Fibroblast of lung (primary cell): ENCODE measurements around the gene HSF4. TPM values are rescaled to one million over a fixed set of nuclear protein-coding genes. Genes with fewer than 3 reads are reported as not detected.

Source experiments
- DNase-seq, 2 donors: peaks; one replicate each; pipeline versions ENCODE4 v3.0.0 to v3.0.0-alpha.2; 2010; ENCODE audit warnings: low read depth in 2 of 2
- H2AFZ ChIP-seq: 2 replicates; pipeline ENCODE4 v1.5.1; 2012; ENCODE audit warnings: low read length, control low read depth, inconsistent platforms
- H3K27ac ChIP-seq: 2 replicates; pipeline ENCODE4 v1.5.1; 2011; ENCODE audit warnings: low read length, control low read depth; ENCODE audit not compliant: insufficient read depth
- H3K27me3 ChIP-seq: 2 replicates; pipeline ENCODE4 v1.5.1; 2011; ENCODE audit warnings: mild to moderate bottlenecking, low read length; ENCODE audit not compliant: control insufficient read depth, insufficient read depth
- H3K36me3 ChIP-seq: 2 replicates; pipeline ENCODE4 v1.5.1; 2011; ENCODE audit warnings: low read length; ENCODE audit not compliant: control insufficient read depth, insufficient read depth
- H3K4me1 ChIP-seq: 2 replicates; pipeline ENCODE4 v1.5.1; 2011; ENCODE audit warnings: low read length; ENCODE audit not compliant: control insufficient read depth, insufficient read depth; ENCODE audit errors: extremely low read depth
- H3K4me2 ChIP-seq: 2 replicates; pipeline ENCODE4 v1.5.1; 2011; ENCODE audit warnings: low read length, control low read depth; ENCODE audit not compliant: insufficient read depth; ENCODE audit errors: extremely low read depth
- H3K4me3 ChIP-seq, 4 experiments: fragments of 200-600 bp in 1 of 4; sonication (generic) in 1 of 4; replicated peaks in 1 of 4; 2 replicates each; pipeline ENCODE4 v1.5.1; 2011 to 2016; ENCODE audit warnings: low read length in 4 of 4, low read depth in 3 of 4, mild to moderate bottlenecking in 3 of 4, control low read depth in 2 of 4, inconsistent platforms in 1 of 4, mixed read lengths in 1 of 4; ENCODE audit not compliant: insufficient read depth in 1 of 4; ENCODE audit errors: control extremely low read depth in 1 of 4
- H3K79me2 ChIP-seq: 2 replicates; pipeline ENCODE4 v1.5.1; 2012; ENCODE audit warnings: mild to moderate bottlenecking, low read length, inconsistent platforms; ENCODE audit not compliant: control insufficient read depth, insufficient read depth
- H3K9ac ChIP-seq: 2 replicates; pipeline ENCODE4 v1.5.1; 2011; ENCODE audit warnings: mild to moderate bottlenecking, low read length, control low read depth; ENCODE audit not compliant: insufficient read depth
- H3K9me3 ChIP-seq: 2 replicates; pipeline ENCODE4 v1.5.1; 2012; ENCODE audit warnings: low read depth, low read length; ENCODE audit not compliant: control insufficient read depth, insufficient read depth
- H4K20me1 ChIP-seq: 2 replicates; pipeline ENCODE4 v1.5.1; 2011; ENCODE audit warnings: low read length; ENCODE audit not compliant: control insufficient read depth, insufficient read depth; ENCODE audit errors: extremely low read depth
- CTCF ChIP-seq, 2 donors: IDR thresholded peaks in 1 of 2; conservative IDR thresholded peaks in 1 of 2; 1 replicate in 1 of 2; 2 replicates in 1 of 2; pipeline ENCODE4 v1.5.1; 2011 to 2012; ENCODE audit warnings: low read length in 2 of 2, control low read depth in 1 of 2, inconsistent platforms in 1 of 2, low read depth in 1 of 2, mild to moderate bottlenecking in 1 of 2
- EZH2 ChIP-seq: IDR thresholded peaks from 2 replicates; pipeline ENCODE4 v1.5.1; 2012; ENCODE audit warnings: low read length, control low read depth, mild to moderate bottlenecking; ENCODE audit errors: missing control alignments
- polyA plus RNA-seq, 2 donors: library from polyadenylated mRNA; depleted of rRNA in 1 of 2; stranded (reverse) in 1 of 2; unstranded in 1 of 2; fragments of >200 nt; gene quantifications; 2 replicates each; pipeline ENCODE4 v1.2.1, GENCODE V29; 2011 to 2012; ENCODE audit warnings: missing spikeins in 1 of 2
- total RNA-seq: library from RNA; depleted of rRNA; stranded (reverse); fragments of >200 nt; gene quantifications from 2 replicates; pipeline ENCODE4 v1.2.1, GENCODE V29; 2014

The HSF4 gene
- total and polyA plus RNA-seq, 2 donors (not counting 1 experiment from before 2014, with no cell fraction given) = 6.4 to 25.8 TPM

- H3K27ac ChIP-seq = no peak overlapping the region
- TF ChIP-seq EZH2 (no peak), CTCF (conservative IDR thresholded peaks at IDR 0.05 in 1 of 2, IDR thresholded peaks at IDR 0.05 in 1 of 2; ENCODE audit: low read depth in 1 of 2, low read length in 2 of 2) (no peak)
- no peak for DNase-seq
These were observed 19.6 kb upstream of the HSF4 start for GRCh38 chr16:67144943-67145342.

GRCh38 chr16:67145746-67146145 lies 18.8 kb upstream of the HSF4 start:
- peaks cover 25% of the 10 kb centered on the region for H3K36me3 ChIP-seq

More at GRCh38 chr16:67144943-67145342, 19.6 kb upstream of the HSF4 start:
- no peak overlapping the region for H3K4me3 ChIP-seq
- H3K27me3 ChIP-seq = no peaks in the 10 kb centered on the region
- no peaks in the 10 kb centered on the region for H3K4me1 ChIP-seq
- no peak overlapping the region for H3K4me2 ChIP-seq
- H3K36me3 ChIP-seq = peaks cover 31% of the 10 kb centered on the region
- H3K9me3 ChIP-seq = no peaks in the 10 kb centered on the region
- H4K20me1 ChIP-seq = no peaks in the 10 kb centered on the region
- no peaks in the 10 kb centered on the region for H3K79me2 ChIP-seq
- no peak overlapping the region for H2AFZ ChIP-seq
- H3K9ac ChIP-seq = no peak overlapping the region

More at GRCh38 chr16:67145746-67146145, 18.8 kb upstream of the HSF4 start:
- no peak overlapping the region for H3K27ac ChIP-seq
- no peaks in the 10 kb centered on the region for H3K79me2 ChIP-seq
- no peak overlapping the region for H3K4me2 ChIP-seq
- no peak for DNase-seq
- no peaks in the 10 kb centered on the region for H3K9me3 ChIP-seq
- H3K27me3 ChIP-seq = no peaks in the 10 kb centered on the region
- no peaks in the 10 kb centered on the region for H3K4me1 ChIP-seq
- no peak for TF ChIP-seq EZH2
- TF ChIP-seq CTCF (conservative IDR thresholded peaks at IDR 0.05 in 1 of 2, IDR thresholded peaks at IDR 0.05 in 1 of 2; ENCODE audit: low read depth in 1 of 2, low read length in 2 of 2) = no peak
- H3K9ac ChIP-seq = no peak overlapping the region
- H3K4me3 ChIP-seq = no peak overlapping the region
- H4K20me1 ChIP-seq = no peaks in the 10 kb centered on the region
- H2AFZ ChIP-seq = no peak overlapping the region
